GM19328 (cell line): ENCODE results near the gene PLEKHH2.
A peak's percentile ranks its signal among the peaks of the same experiment; 100 is the strongest.
"Not testable (repeated sequence)": the region's sequence is repeated elsewhere in the genome, so short reads cannot be mapped to it uniquely, and the experiment has no call there.

Source experiments
- ATAC-seq: cut with Tn5 transposase; IDR thresholded peaks from one replicate; pipeline ENCODE4 v1.9.1; 2021; ENCODE audit warnings: mild to moderate bottlenecking, moderate library complexity; ENCODE audit not compliant: unreplicated experiment

The PLEKHH2 gene

GRCh38 chr2:43637030-43637803 is at the start of gene PLEKHH2:
Gene PLEKHH2, plus strand, starts transcription at chr2:43637260. Its CDS starts 7,414 bp downstream, at chr2:43644674.
- peak; percentile 99 for ATAC-seq

GRCh38 chr2:43592443-43592842 is 44.6 kb upstream of the PLEKHH2 start:
- no peak for ATAC-seq

GRCh38 chr2:43593254-43593653 is 43.8 kb upstream of the PLEKHH2 start:
- no peak for ATAC-seq

GRCh38 chr2:43594875-43595274 is 42.2 kb upstream of the PLEKHH2 start:
- ATAC-seq, result no peak

- ATAC-seq, result peak; percentile 98
These were observed 41.3 kb upstream of the PLEKHH2 start, which contains the start of gene THADA for GRCh38 chr2:43595603-43596412. Gene THADA, minus strand, starts transcription at chr2:43596038. Its CDS starts 3,646 bp downstream, at chr2:43592392.

- not testable (repeated sequence) for ATAC-seq
These were observed 36.5 kb upstream of the PLEKHH2 start for GRCh38 chr2:43600596-43600995.

GRCh38 chr2:43604674-43605073 is 32.4 kb upstream of the PLEKHH2 start:
- ATAC-seq, result no peak

- no peak for ATAC-seq
These were observed 31.9 kb upstream of the PLEKHH2 start for GRCh38 chr2:43605079-43605655.

GRCh38 chr2:43605851-43606250 is 31.2 kb upstream of the PLEKHH2 start:
- no peak for ATAC-seq

GRCh38 chr2:43609290-43609918 is 27.7 kb upstream of the PLEKHH2 start:
- ATAC-seq, result no peak

- ATAC-seq, result no peak
These were observed 26.7 kb upstream of the PLEKHH2 start for GRCh38 chr2:43610361-43610760.

GRCh38 chr2:43611987-43612894 is 24.8 kb upstream of the PLEKHH2 start:
- ATAC-seq, result peak; percentile 60

GRCh38 chr2:43612944-43613343 is 24.1 kb upstream of the PLEKHH2 start:
- ATAC-seq, result no peak

- ATAC-seq, result no peak
These were observed 19.9 kb upstream of the PLEKHH2 start for GRCh38 chr2:43616967-43617680.

- ATAC-seq, result no peak
These were observed 17.5 kb upstream of the PLEKHH2 start for GRCh38 chr2:43619511-43619910.

- ATAC-seq, result no peak
These were observed 14.1 kb upstream of the PLEKHH2 start for GRCh38 chr2:43622931-43623451.

GRCh38 chr2:43631618-43632317 is 5.3 kb upstream of the PLEKHH2 start:
- no peak for ATAC-seq

GRCh38 chr2:43634604-43635306 is 2.3 kb upstream of the PLEKHH2 start:
- ATAC-seq, result no peak
